ENCODE measurements around the gene REXO1. TPM values are rescaled to one million over a fixed set of nuclear protein-coding genes. Genes with fewer than 3 reads are reported as not detected.

Gene REXO1
- total RNA-seq, 2 donors from 2014 or later = 18.2 to 24.5 TPM

DNA sequence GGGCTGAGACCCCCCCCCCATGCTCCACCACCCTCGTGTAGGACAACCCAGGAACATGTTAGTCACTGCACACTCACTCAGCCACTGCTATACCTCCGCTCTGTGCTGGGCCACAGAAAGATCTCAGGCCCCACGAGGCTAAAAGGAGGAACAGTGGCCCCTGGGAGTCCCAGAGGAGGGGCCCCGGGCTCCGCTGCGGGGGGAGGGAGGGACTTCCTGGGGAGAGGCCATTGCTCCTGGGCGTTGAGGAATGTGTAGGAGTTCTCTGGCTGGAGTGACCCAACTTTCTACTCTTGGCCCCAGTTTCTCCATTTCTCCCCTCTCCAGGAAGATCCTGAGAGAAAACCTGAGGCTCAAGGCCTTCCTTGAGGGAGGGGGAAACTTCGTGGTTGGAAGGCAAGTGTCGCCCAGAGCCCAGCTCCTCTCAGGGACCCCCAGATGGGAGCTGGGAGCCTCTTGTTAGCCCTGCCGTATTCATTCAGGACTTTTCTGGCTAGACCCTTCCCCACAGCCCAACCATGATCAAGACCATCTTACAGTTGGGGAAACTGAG is 81.4 kb downstream of the REXO1 start:
- TF ChIP-seq, protein P1, sequence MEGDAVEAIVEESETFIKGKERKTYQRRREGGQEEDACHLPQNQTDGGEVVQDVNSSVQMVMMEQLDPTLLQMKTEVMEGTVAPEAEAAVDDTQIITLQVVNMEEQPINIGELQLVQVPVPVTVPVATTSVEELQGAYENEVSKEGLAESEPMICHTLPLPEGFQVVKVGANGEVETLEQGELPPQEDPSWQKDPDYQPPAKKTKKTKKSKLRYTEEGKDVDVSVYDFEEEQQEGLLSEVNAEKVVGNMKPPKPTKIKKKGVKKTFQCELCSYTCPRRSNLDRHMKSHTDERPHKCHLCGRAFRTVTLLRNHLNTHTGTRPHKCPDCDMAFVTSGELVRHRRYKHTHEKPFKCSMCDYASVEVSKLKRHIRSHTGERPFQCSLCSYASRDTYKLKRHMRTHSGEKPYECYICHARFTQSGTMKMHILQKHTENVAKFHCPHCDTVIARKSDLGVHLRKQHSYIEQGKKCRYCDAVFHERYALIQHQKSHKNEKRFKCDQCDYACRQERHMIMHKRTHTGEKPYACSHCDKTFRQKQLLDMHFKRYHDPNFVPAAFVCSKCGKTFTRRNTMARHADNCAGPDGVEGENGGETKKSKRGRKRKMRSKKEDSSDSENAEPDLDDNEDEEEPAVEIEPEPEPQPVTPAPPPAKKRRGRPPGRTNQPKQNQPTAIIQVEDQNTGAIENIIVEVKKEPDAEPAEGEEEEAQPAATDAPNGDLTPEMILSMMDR (IDR thresholded peaks at IDR 0.05) = no peak
- no peaks in the 10 kb centered on the region for H3K4me1 ChIP-seq (ENCODE audit: control insufficient read depth in 1 of 2, low read depth in 2 of 2)
- peaks cover 15% of the 10 kb centered on the region for H3K27me3 ChIP-seq (replicated peaks; ENCODE audit: insufficient read depth)
- no peak overlapping the region for H3K4me3 ChIP-seq
- H3K9me3 ChIP-seq = peaks cover 12% of the 10 kb centered on the region
- no peak overlapping the region for H3K27ac ChIP-seq
- no peak for DNase-seq (ENCODE audit: low spot score)
- no peaks in the 10 kb centered on the region for H3K36me3 ChIP-seq
- ATAC-seq (ENCODE audit: insufficient number of reproducible peaks, low FRiP score, low read depth) = no peak

DNA sequence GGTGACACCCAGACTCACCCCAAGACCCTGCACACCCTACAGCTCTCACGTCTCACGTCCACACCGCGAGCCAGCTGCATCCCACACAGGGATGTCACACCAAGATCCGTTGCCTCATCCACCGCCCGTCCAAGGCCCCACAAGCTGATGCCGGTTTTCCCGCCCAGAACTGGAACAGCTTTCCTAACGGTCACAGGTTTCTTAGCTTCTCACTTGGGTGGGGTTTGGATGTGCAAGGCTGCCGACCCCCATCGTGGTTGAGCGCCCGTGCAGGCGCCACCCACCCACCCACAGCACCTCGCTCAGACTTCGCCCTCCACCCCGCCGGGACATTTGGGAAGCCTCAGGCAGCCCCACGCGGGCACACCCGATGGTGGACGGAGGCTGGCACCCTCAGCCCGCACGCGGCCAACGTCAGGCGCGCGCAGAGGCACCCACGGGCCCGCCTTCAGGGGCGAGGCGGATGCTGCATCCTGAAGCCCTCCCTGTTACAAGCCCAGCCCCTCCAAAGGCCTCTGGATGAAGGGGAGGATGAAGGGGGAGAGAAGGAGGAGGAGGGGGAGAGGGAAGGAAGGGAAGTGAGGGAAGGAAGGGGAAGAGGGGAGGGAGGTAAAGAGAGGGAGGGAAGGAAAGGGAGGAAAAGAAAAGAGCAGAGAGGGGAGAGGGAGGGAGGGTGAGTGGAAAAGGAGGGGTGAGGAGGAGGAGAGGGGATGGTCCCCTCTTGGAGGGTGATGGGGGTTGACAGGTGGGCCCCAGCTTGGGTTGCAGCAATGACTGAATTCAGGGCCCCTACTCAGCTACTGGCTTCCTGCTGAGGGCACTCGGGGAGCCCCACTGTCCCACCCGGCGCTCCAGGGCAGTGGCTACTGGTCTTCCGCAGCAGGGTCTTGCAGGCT is 82.1 kb downstream of the REXO1 start:
- H3K36me3 ChIP-seq = no peaks in the 10 kb centered on the region
- no peak overlapping the region for H3K4me3 ChIP-seq
- H3K9me3 ChIP-seq = peaks cover 6% of the 10 kb centered on the region
- TF ChIP-seq, protein P1 (IDR thresholded peaks at IDR 0.05) = no peak
- H3K27ac ChIP-seq = no peak overlapping the region
- ATAC-seq (ENCODE audit: insufficient number of reproducible peaks, low FRiP score, low read depth) = no peak
- no peaks in the 10 kb centered on the region for H3K4me1 ChIP-seq (ENCODE audit: control insufficient read depth in 1 of 2, low read depth in 2 of 2)
- peaks cover 15% of the 10 kb centered on the region for H3K27me3 ChIP-seq (replicated peaks; ENCODE audit: insufficient read depth)
- no peak for DNase-seq (ENCODE audit: low spot score)

Other genes starting within 250 kb of the REXO1 start
- 10 to 100 TPM; 32.7 to 51.9 TPM for gene UQCR11, start 243.0 kb downstream of the REXO1 start, total RNA-seq
- 10 to 100 TPM; 46.0 to 52.5 TPM for gene TCF3, start 195.9 kb downstream of the REXO1 start, total RNA-seq
- under 1 TPM in 1 of 2 donors, not detected in 1; 0.42 TPM for gene ONECUT3, start 95.0 kb downstream of the REXO1 start, total RNA-seq
- 1 to 10 TPM in 1 of 2 donors, under 1 TPM in 1; 0.21 to 1.4 TPM for gene ATP8B3, start 36.2 kb downstream of the REXO1 start, total RNA-seq
- gene KLF16, start 15.1 kb upstream of the REXO1 start, total RNA-seq = 10 to 100 TPM in 1 of 2 donors, 1 to 10 TPM in 1; 7.7 to 11.0 TPM
- gene ABHD17A, start 37.0 kb upstream of the REXO1 start, total RNA-seq = 100 to 1,000 TPM in 1 of 2 donors, 10 to 100 TPM in 1; 96.8 to 143 TPM
- gene ADAT3, start 56.9 kb upstream of the REXO1 start, total RNA-seq = 1 to 10 TPM; 3.9 to 8.4 TPM
- 10 to 100 TPM; 44.1 to 73.7 TPM for gene SCAMP4, start 56.9 kb upstream of the REXO1 start, total RNA-seq
- 10 to 100 TPM; 55.5 to 92.4 TPM for gene CSNK1G2, start 92.7 kb upstream of the REXO1 start, total RNA-seq
- gene BTBD2, start 167.2 kb upstream of the REXO1 start, total RNA-seq = 100 to 1,000 TPM in 1 of 2 donors, 10 to 100 TPM in 1; 43.2 to 107 TPM
- 10 to 100 TPM; 69.7 to 96.3 TPM for gene MKNK2, start 202.8 kb upstream of the REXO1 start, total RNA-seq
- gene MOB3A, start 247.8 kb upstream of the REXO1 start, total RNA-seq = 10 to 100 TPM; 37.8 to 50.9 TPM
- gene IZUMO4, start 248.4 kb upstream of the REXO1 start, total RNA-seq = 1 to 10 TPM; 3.1 to 6.1 TPM

All from thoracic aorta (tissue), 2 donors.